ENCODE data around the gene TRA2A.
"Not testable (repeated sequence)": the region's sequence is repeated elsewhere in the genome, so short reads cannot be mapped to it uniquely, and the experiment has no call there.

Gene TRA2A

GRCh38 chr7:23531794-23532489 is at the start of gene TRA2A:
Gene TRA2A (minus strand): TSS chr7:23531981. CDS start chr7:23531824, 157 bp downstream.
- DNase-seq (ENCODE audit: low read depth in 3 of 3, low spot score in 1 of 3): peak; percentile 87 to 96 (median 91)

GRCh38 chr7:23570592-23571200 is 38.9 kb upstream of the TRA2A start:
- peak in 2 of 3 donors; percentile 33 to 52 for DNase-seq (ENCODE audit: low read depth in 3 of 3, low spot score in 1 of 3)

- DNase-seq (ENCODE audit: low read depth in 3 of 3, low spot score in 1 of 3): no peak
Measured at GRCh38 chr7:23558303-23558702, 26.5 kb upstream of the TRA2A start.

- no peak for DNase-seq (ENCODE audit: low read depth in 3 of 3, low spot score in 1 of 3)
Measured at GRCh38 chr7:23547662-23548061, 15.9 kb upstream of the TRA2A start.

GRCh38 chr7:23546897-23547572 is 15.3 kb upstream of the TRA2A start:
- DNase-seq (ENCODE audit: low read depth in 3 of 3, low spot score in 1 of 3): peak; percentile 43 to 49 (median 46)

GRCh38 chr7:23545493-23545892 is 13.7 kb upstream of the TRA2A start:
- no peak for DNase-seq (ENCODE audit: low read depth in 3 of 3, low spot score in 1 of 3)

GRCh38 chr7:23544913-23545354 is 13.2 kb upstream of the TRA2A start:
- no peak for DNase-seq (ENCODE audit: low read depth in 3 of 3, low spot score in 1 of 3)

- no peak for DNase-seq (ENCODE audit: low read depth in 3 of 3, low spot score in 1 of 3)
Measured at GRCh38 chr7:23542752-23543151, 11.0 kb upstream of the TRA2A start.

- no peak for DNase-seq (ENCODE audit: low read depth in 3 of 3, low spot score in 1 of 3)
Measured at GRCh38 chr7:23539494-23539907, 7.7 kb upstream of the TRA2A start.

GRCh38 chr7:23538301-23538700 is 6.5 kb upstream of the TRA2A start:
- DNase-seq (ENCODE audit: low read depth in 3 of 3, low spot score in 1 of 3): no peak

GRCh38 chr7:23533238-23533604 is 1.4 kb upstream of the TRA2A start:
- no peak for DNase-seq (ENCODE audit: low read depth in 3 of 3, low spot score in 1 of 3)

GRCh38 chr7:23532490-23533237 is 883 bp upstream of the TRA2A start:
- DNase-seq (ENCODE audit: low read depth in 3 of 3, low spot score in 1 of 3): no peak

- DNase-seq (ENCODE audit: low read depth in 3 of 3, low spot score in 1 of 3): peak in 1 of 3 donors; percentile 25
Measured at GRCh38 chr7:23531050-23531793, 559 bp downstream of the TRA2A start.

- DNase-seq (ENCODE audit: low read depth in 3 of 3, low spot score in 1 of 3): no peak
Measured at GRCh38 chr7:23530405-23530804, 1.4 kb downstream of the TRA2A start.

- DNase-seq (ENCODE audit: low read depth in 3 of 3, low spot score in 1 of 3): no peak
Measured at GRCh38 chr7:23529262-23529859, 2.4 kb downstream of the TRA2A start.

- DNase-seq (ENCODE audit: low read depth in 3 of 3, low spot score in 1 of 3): not testable (repeated sequence)
Measured at GRCh38 chr7:23525611-23526010, 6.2 kb downstream of the TRA2A start.

GRCh38 chr7:23524473-23524872 is 7.3 kb downstream of the TRA2A start:
- DNase-seq (ENCODE audit: low read depth in 3 of 3, low spot score in 1 of 3): no peak

- DNase-seq (ENCODE audit: low read depth in 3 of 3, low spot score in 1 of 3): no peak
Measured at GRCh38 chr7:23523486-23524075, 8.2 kb downstream of the TRA2A start.

- no peak for DNase-seq (ENCODE audit: low read depth in 3 of 3, low spot score in 1 of 3)
Measured at GRCh38 chr7:23520582-23520981, 11.2 kb downstream of the TRA2A start.

- no peak for DNase-seq (ENCODE audit: low read depth in 3 of 3, low spot score in 1 of 3)
Measured at GRCh38 chr7:23514755-23515154, 17.0 kb downstream of the TRA2A start.
